Measurements from ENCODE around the gene BICD2. TPM values are rescaled to one million over a fixed set of nuclear protein-coding genes. Genes with fewer than 3 reads are reported as not detected.

The BICD2 gene
- total and polyA plus RNA-seq, 7 donors, result 21.6 to 44.4 (median 28.7) TPM

- no peak for ATAC-seq
- no peaks in the 10 kb centered on the region for H3K9me3 ChIP-seq
These were observed 1.6 kb downstream of the BICD2 start for GRCh38 chr9:92762781-92763708.

GRCh38 chr9:92762196-92762595, 2.4 kb downstream of the BICD2 start:
- no peaks in the 10 kb centered on the region for H3K27me3 ChIP-seq (ENCODE audit: insufficient read depth in 3 of 3, low read length in 2 of 3)
- H3K27ac ChIP-seq, result peak overlapping the region; percentile 61
- ATAC-seq (no peak), DNase-seq (no peak)
- no peaks in the 10 kb centered on the region for H3K9me3 ChIP-seq
- WGBS, 3 donors, result 17 to 55% (median 24%) methylated on average over 4 of the region's 4 CpGs
- no peaks in the 10 kb centered on the region for H3K36me3 ChIP-seq (ENCODE audit: insufficient read depth in 1 of 2, low read depth in 1 of 2)
- H3K4me3 ChIP-seq, result peak overlapping the region; percentile 95
- peaks cover 53% of the 10 kb centered on the region for H3K4me1 ChIP-seq
- intact Hi-C loops (cut with DNase I), result no loop called here
- no peak for TF ChIP-seq CTCF (IDR thresholded peaks at IDR 0.05)

More at GRCh38 chr9:92762781-92763708, 1.6 kb downstream of the BICD2 start:
- 41 to 56% (median 44%) methylated on average over 16 to 19 of the region's 19 CpGs for WGBS, 3 donors
- H3K27me3 ChIP-seq (ENCODE audit: insufficient read depth in 3 of 3, low read length in 2 of 3), result no peaks in the 10 kb centered on the region
- peaks cover 53% of the 10 kb centered on the region for H3K4me1 ChIP-seq
- H3K4me3 ChIP-seq, result peak overlapping the region; percentile 95
- TF ChIP-seq CTCF (IDR thresholded peaks at IDR 0.05), result no peak
- H3K27ac ChIP-seq, result peak overlapping the region; percentile 75
- intact Hi-C loops (cut with DNase I), result no loop called here
- H3K36me3 ChIP-seq (ENCODE audit: insufficient read depth in 1 of 2, low read depth in 1 of 2), result no peaks in the 10 kb centered on the region
- DNase-seq, result no peak

- intact Hi-C loops (cut with DNase I), result no loop called here
- ATAC-seq, result no peak
- 75 to 82% (median 76%) methylated on average over 6 of the region's 6 CpGs for WGBS, 3 donors
These were observed 2.9 kb downstream of the BICD2 start for GRCh38 chr9:92761686-92762085.

GRCh38 chr9:92760494-92760893, 4.1 kb downstream of the BICD2 start:
- 31 to 37% (median 34%) methylated on average over 3 of the region's 3 CpGs for WGBS, 3 donors
- ATAC-seq (no peak), DNase-seq (no peak)
- TF ChIP-seq CTCF (IDR thresholded peaks at IDR 0.05), result no peak
- no peaks in the 10 kb centered on the region for H3K9me3 ChIP-seq
- no peak overlapping the region for H3K4me3 ChIP-seq
- H3K4me1 ChIP-seq, result peaks cover 52% of the 10 kb centered on the region
- peak overlapping the region; percentile 61 for H3K27ac ChIP-seq
- H3K36me3 ChIP-seq (ENCODE audit: insufficient read depth in 1 of 2, low read depth in 1 of 2), result no peaks in the 10 kb centered on the region
- intact Hi-C loops (cut with DNase I), result no loop called here
- no peaks in the 10 kb centered on the region for H3K27me3 ChIP-seq (ENCODE audit: insufficient read depth in 3 of 3, low read length in 2 of 3)

More at GRCh38 chr9:92761686-92762085, 2.9 kb downstream of the BICD2 start:
- no peaks in the 10 kb centered on the region for H3K9me3 ChIP-seq
- peaks cover 58% of the 10 kb centered on the region for H3K4me1 ChIP-seq
- H3K27me3 ChIP-seq (ENCODE audit: insufficient read depth in 3 of 3, low read length in 2 of 3), result no peaks in the 10 kb centered on the region
- H3K4me3 ChIP-seq, result peak overlapping the region; percentile 95
- H3K36me3 ChIP-seq (ENCODE audit: insufficient read depth in 1 of 2, low read depth in 1 of 2), result no peaks in the 10 kb centered on the region
- no peak for DNase-seq
- peak overlapping the region; percentile 61 for H3K27ac ChIP-seq
- TF ChIP-seq CTCF (IDR thresholded peaks at IDR 0.05), result no peak

Measured in psoas muscle (tissue), 8 donors.